Non-pigmented ciliary epithelial cell (primary cell): ENCODE measurements around the gene ANGEL1.

Experiments
- DNase-seq: peaks from one replicate; pipeline ENCODE4 v3.0.0-alpha.2; 2010; ENCODE audit warnings: low read depth

The ANGEL1 gene

GRCh38 chr14:76779221-76780057 lies 33.2 kb downstream of the ANGEL1 start:
- no peak for DNase-seq

GRCh38 chr14:76778546-76779215 lies 34.0 kb downstream of the ANGEL1 start:
- no peak for DNase-seq

- no peak for DNase-seq
These were observed 35.0 kb downstream of the ANGEL1 start for GRCh38 chr14:76777721-76778120.

- no peak for DNase-seq
These were observed 36.0 kb downstream of the ANGEL1 start for GRCh38 chr14:76776428-76777251.

- DNase-seq = no peak
These were observed 36.8 kb downstream of the ANGEL1 start for GRCh38 chr14:76775695-76776427.

- DNase-seq = no peak
These were observed 37.6 kb downstream of the ANGEL1 start for GRCh38 chr14:76774821-76775694.

GRCh38 chr14:76773956-76774820 lies 38.5 kb downstream of the ANGEL1 start:
- no peak for DNase-seq

GRCh38 chr14:76773188-76773885 lies 39.3 kb downstream of the ANGEL1 start:
- DNase-seq = peak; percentile 65

- no peak for DNase-seq
These were observed 40.1 kb downstream of the ANGEL1 start for GRCh38 chr14:76772300-76773187.

GRCh38 chr14:76771437-76771980 lies 41.2 kb downstream of the ANGEL1 start:
- DNase-seq = no peak

GRCh38 chr14:76770521-76771436 lies 41.9 kb downstream of the ANGEL1 start:
- no peak for DNase-seq

- no peak for DNase-seq
These were observed 42.9 kb downstream of the ANGEL1 start for GRCh38 chr14:76769636-76770292.

GRCh38 chr14:76768671-76769500 lies 43.8 kb downstream of the ANGEL1 start:
- DNase-seq = no peak

GRCh38 chr14:76767681-76768656 lies 44.7 kb downstream of the ANGEL1 start:
- DNase-seq = no peak
